ENCODE data around the gene ZC3H6.

DNA sequence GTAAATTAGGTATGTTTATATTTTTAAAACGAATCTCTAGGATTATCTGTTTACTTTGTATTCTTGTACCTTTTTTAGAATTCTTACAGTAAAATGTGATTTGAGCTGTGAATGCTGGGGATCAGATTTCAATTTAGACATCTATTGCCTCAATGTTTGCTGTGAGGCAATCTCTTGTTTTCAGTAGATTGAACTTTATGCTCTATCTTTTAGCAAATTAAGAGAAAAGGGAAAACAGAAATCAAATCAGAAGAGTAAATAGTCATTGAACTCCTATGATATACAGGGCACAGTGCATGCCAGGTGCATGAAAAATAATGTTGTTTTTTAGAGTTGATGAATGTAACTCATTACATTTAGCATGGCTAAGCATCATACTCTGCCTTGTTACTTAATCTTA lies 39.5 kb downstream of the ZC3H6 start:
- TF ChIP-seq, protein P1, sequence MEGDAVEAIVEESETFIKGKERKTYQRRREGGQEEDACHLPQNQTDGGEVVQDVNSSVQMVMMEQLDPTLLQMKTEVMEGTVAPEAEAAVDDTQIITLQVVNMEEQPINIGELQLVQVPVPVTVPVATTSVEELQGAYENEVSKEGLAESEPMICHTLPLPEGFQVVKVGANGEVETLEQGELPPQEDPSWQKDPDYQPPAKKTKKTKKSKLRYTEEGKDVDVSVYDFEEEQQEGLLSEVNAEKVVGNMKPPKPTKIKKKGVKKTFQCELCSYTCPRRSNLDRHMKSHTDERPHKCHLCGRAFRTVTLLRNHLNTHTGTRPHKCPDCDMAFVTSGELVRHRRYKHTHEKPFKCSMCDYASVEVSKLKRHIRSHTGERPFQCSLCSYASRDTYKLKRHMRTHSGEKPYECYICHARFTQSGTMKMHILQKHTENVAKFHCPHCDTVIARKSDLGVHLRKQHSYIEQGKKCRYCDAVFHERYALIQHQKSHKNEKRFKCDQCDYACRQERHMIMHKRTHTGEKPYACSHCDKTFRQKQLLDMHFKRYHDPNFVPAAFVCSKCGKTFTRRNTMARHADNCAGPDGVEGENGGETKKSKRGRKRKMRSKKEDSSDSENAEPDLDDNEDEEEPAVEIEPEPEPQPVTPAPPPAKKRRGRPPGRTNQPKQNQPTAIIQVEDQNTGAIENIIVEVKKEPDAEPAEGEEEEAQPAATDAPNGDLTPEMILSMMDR (conservative IDR thresholded peaks at IDR 0.05 in 1 of 2, IDR thresholded peaks at IDR 0.05 in 1 of 2; ENCODE audit: extremely low read depth in 1 of 2, insufficient read depth in 1 of 2, low read depth in 1 of 2, low read length in 2 of 2): no peak
- no peak for TF ChIP-seq EZH2 (IDR thresholded peaks at IDR 0.05; ENCODE audit: borderline replicate concordance, low read length)

Measured in mammary epithelial cell (primary cell).